Measurements from ENCODE around the gene VGLL3.
"Not testable (repeated sequence)": the region's sequence is repeated elsewhere in the genome, so short reads cannot be mapped to it uniquely, and the experiment has no call there.

The VGLL3 gene

GRCh38 chr3:86989611-86990010 lies 1.3 kb downstream of the VGLL3 start:
- DNase-seq (ENCODE audit: low spot score): no peak

GRCh38 chr3:86989006-86989405 lies 1.9 kb downstream of the VGLL3 start:
- DNase-seq (ENCODE audit: low spot score): no peak

- peak; percentile 50 for DNase-seq (ENCODE audit: low spot score)
These were observed 2.7 kb downstream of the VGLL3 start for GRCh38 chr3:86988235-86988634.

- DNase-seq (ENCODE audit: low spot score): no peak
These were observed 3.6 kb downstream of the VGLL3 start for GRCh38 chr3:86987421-86987715.

GRCh38 chr3:86986671-86987420 lies 4.1 kb downstream of the VGLL3 start:
- no peak for DNase-seq (ENCODE audit: low spot score)

- DNase-seq (ENCODE audit: low spot score): no peak
These were observed 5.6 kb downstream of the VGLL3 start for GRCh38 chr3:86985181-86985826.

- DNase-seq (ENCODE audit: low spot score): no peak
These were observed 6.7 kb downstream of the VGLL3 start for GRCh38 chr3:86984271-86984670.

- peak; percentile 64 for DNase-seq (ENCODE audit: low spot score)
These were observed 8.1 kb downstream of the VGLL3 start for GRCh38 chr3:86982883-86983282.

- DNase-seq (ENCODE audit: low spot score): no peak
These were observed 12.8 kb downstream of the VGLL3 start for GRCh38 chr3:86978111-86978551.

- no peak for DNase-seq (ENCODE audit: low spot score)
These were observed 14.7 kb downstream of the VGLL3 start for GRCh38 chr3:86976219-86976618.

GRCh38 chr3:86974177-86974576 lies 16.8 kb downstream of the VGLL3 start:
- DNase-seq (ENCODE audit: low spot score): not testable (repeated sequence)

GRCh38 chr3:86973440-86973839 lies 17.5 kb downstream of the VGLL3 start:
- peak; percentile 65 for DNase-seq (ENCODE audit: low spot score)

GRCh38 chr3:86969500-86970189 lies 21.3 kb downstream of the VGLL3 start:
- peak; percentile 41 for DNase-seq (ENCODE audit: low spot score)

- no peak for DNase-seq (ENCODE audit: low spot score)
These were observed 22.6 kb downstream of the VGLL3 start for GRCh38 chr3:86968244-86968932.

GRCh38 chr3:86967062-86967461 lies 23.9 kb downstream of the VGLL3 start:
- DNase-seq (ENCODE audit: low spot score): no peak

GRCh38 chr3:86965166-86965565 lies 25.8 kb downstream of the VGLL3 start:
- DNase-seq (ENCODE audit: low spot score): no peak

- DNase-seq (ENCODE audit: low spot score): no peak
These were observed 27.3 kb downstream of the VGLL3 start for GRCh38 chr3:86963611-86964010.

GRCh38 chr3:86961297-86961696 lies 29.7 kb downstream of the VGLL3 start:
- DNase-seq (ENCODE audit: low spot score): no peak

GRCh38 chr3:86960550-86960949 lies 30.4 kb downstream of the VGLL3 start:
- DNase-seq (ENCODE audit: low spot score): no peak

GRCh38 chr3:86958534-86958933 lies 32.4 kb downstream of the VGLL3 start:
- peak; percentile 60 for DNase-seq (ENCODE audit: low spot score)

- no peak for DNase-seq (ENCODE audit: low spot score)
These were observed 36.2 kb downstream of the VGLL3 start for GRCh38 chr3:86954747-86955146.

- DNase-seq (ENCODE audit: low spot score): no peak
These were observed 36.7 kb downstream of the VGLL3 start for GRCh38 chr3:86954226-86954625.

GRCh38 chr3:86951322-86951721 lies 39.6 kb downstream of the VGLL3 start:
- no peak for DNase-seq (ENCODE audit: low spot score)
